ENCODE results near the gene CCDC183.
A peak's percentile ranks its signal among the peaks of the same experiment; 100 is the strongest.
"Not testable (repeated sequence)": the region's sequence is repeated elsewhere in the genome, so short reads cannot be mapped to it uniquely, and the experiment has no call there.

Gene CCDC183

DNA sequence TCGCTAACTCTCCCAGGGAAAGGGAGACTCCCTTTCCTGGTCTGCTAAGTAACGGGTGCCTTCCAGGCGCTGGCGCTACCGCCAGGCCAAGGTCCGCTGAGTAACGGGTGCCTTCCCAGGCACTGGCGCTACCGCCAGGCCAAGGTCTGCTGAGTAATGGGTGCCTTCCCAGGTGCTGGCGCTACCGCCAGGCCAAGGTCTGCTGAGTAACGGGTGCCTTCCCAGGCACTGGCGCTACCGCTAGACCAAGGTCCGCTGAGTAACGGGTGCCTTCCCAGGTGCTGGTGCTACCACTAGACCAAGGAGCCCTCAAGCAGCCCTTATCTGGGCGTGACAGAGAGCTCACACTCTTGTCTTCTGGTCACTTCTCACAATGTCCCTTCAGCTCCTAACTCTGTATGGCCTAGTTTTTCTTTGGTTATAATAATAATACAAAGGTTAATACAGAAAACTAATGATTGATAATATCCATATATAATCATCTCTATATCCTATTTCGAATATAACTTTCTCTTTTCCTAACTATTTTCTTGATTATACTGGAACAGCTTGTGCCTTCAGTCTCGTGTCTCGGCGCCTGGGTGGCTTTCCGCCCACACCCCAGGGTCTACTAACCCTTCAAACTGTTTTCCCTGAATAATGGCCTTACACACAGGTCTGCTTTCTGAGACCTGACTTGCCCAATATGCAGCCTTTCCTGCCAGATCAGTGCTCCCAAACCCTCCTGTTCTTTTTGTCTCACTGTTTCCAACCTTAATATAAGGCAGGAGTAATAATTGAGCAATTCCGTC is 10.4 kb upstream of the CCDC183 start:
- not testable (repeated sequence) for DNase-seq

DNA sequence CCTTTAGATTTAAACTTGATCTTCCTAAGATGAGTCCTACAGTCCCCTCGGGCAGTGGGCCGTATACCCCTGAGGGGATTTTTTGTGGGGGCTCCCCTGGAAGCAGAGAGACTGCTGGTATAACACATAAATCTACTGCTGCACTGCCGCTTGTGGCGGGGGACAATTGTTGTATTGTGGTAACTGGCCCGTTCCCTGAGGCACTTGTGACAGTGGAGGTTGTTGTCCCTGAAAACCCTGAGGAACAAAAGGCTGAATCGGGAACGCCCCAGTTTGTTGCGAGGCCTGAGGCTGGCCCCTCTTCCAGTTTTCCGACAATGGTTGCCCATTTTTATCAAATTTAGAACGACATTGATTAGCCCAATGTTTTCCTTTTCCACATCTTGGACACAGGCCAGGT is 9.7 kb upstream of the CCDC183 start:
- DNase-seq: no peak

DNA sequence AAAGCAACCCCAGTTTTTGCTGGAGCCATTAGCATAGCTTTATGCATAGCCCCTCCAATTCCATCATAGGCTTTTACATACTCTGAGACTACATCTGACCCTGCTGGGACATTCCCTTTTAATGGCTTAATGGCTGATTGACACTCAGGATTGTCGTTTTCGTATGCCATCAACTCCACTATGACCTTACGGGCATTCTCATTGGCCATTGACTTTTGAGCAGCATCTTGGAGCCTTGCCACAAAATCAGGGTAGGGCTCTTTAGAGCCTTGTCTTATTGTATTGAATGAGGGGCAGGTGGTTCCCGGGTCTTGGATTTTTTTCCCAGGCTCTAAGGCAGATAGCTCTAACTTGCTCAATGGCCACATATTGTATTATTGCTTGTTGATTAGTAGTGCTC is 9.2 kb upstream of the CCDC183 start:
- not testable (repeated sequence) for DNase-seq

DNA sequence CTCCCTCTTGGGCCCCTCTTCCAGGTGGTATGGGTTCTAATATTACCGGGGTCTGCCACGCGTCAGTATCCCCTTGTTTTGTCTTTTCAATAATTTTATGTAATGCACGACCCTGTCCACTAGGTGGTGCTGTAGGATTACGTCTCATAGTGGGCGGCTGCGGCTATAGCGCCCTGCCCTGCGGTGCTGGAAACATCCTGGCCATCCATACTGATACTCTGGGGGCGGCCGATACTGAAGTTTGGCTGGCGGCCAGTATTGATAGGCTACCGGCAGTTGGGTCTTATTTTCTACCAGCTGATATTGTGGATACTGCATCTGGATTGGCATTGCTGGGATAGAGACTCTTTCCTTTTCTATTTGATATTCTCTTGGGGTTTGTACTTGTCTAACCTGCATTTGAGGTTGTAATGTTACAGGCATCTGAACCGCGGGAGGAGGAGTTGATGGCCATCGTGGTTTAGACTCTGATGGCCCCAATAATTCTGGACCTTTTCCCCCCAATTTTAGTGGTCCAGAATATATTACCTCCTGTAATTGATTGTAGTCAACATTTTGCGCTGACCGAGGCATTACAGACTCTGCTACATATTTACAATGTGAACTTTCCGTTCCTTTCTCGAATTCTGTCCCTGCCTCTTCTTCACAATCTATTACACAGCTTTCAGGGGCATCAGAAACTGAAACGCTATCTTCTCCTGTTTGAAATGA is 8.3 kb upstream of the CCDC183 start:
- DNase-seq: peak in 4 of 5 donors; percentile 50 to 73 (median 62)

DNA sequence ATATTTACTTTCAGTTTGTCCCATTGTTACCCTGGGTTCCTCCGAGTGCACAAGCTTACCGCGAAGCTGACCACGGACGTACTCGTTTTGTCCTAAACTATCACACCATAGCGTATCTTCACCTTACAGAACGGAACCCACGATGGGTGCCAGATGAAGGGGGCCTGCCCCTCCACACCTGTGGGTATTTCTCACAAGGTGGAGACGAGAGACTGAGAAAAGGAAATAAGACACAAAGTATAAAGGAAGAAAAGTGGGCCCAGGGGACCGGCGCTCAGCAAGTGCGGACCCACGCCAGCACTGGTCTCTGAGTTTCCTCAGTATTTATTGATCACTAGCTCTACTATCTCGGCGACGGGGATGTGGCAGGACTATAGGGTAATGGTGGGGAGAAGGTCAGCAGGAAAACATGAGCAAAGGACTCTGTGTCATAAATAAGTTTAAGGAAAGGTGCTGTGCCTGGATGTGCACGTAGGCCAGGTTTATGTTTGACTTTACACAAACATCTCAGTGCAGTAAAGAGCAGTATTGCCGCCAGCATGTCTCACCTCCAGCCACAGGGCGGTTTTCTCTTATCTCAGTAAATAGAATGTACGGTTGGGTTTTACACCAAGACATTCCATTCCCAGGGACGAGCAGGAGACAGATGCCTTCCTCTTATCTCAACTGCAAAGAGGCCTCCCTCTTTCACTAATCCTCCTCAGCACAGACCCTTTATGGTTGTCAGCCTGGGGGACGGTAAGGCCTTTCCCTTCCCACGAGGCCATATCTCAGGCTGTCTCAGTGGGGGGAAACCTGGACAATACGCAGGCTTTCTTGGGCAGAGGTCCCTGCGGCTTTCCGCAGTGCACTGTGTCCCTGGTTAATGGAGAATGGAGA is 7.3 kb upstream of the CCDC183 start:
- not testable (repeated sequence) for DNase-seq

DNA sequence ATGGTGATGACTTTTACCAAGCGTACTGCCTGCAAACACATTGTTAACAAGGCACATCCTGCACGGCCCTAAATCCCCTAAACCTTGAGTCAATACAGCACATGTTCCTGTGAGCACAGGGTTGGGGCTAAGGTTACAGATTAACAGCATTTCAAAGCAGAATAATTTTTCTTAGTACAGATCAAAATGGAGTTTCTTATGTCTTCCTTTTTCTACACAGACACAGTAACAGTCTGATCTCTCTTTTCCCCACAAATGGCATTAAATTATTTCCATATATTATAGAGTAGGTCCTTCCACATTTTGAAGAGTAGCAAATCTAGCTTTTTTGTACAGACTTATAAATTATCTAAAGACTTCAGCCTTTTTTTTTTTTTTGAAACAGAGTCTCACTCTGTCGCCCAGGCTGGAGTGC is 6.6 kb upstream of the CCDC183 start:
- no peak for DNase-seq

DNA sequence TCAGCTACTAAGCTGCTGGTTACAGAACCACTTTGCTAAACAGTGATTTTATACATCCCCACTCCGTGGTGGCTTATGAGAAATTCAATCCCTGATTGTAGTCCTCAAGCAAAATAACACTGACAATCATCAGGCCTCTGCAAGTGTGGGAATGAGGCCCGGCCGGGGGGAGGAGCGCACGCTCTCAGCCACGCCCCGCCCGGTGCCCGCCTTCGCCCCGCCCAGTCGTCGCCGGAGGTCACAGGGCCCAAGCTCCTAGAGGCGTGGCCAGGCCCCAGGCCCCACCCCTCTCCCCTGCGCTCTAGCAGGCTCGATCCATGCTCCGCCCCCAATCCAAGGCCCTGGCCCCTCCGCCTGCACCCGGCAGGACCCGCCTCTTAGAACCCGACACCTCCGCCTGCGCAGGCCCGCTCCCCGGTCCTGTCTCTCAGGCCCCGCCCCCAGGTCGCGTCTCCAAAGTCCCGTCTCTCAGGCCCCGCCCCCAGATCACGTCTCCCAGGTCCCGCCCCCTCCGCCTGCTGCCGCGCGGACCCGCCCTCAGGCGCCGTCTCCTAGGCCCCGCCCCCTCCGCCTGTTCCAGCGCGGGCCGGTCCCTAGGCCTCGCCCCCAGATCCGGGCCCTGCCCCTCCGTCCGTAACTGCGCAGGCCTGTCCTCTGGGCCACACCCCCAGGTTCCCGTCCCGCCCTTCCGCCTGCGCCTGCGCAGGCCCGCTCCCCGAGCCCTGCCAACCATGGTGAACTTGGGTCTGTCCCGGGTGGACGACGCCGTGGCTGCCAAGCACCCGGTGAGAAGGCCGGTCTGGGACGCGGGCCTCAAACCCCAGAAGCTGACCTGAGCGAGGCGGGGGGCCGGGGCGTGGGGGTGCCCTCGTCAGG is 5.3 kb upstream of the CCDC183 start, which contains the start of gene TMEM141:
Gene TMEM141, plus strand, starts transcription at position 705 of the 876 bp plus-strand sequence. Its CDS starts 27 bp downstream, at position 732.
- peak; percentile 99 to 100 (median 100) for DNase-seq

DNA sequence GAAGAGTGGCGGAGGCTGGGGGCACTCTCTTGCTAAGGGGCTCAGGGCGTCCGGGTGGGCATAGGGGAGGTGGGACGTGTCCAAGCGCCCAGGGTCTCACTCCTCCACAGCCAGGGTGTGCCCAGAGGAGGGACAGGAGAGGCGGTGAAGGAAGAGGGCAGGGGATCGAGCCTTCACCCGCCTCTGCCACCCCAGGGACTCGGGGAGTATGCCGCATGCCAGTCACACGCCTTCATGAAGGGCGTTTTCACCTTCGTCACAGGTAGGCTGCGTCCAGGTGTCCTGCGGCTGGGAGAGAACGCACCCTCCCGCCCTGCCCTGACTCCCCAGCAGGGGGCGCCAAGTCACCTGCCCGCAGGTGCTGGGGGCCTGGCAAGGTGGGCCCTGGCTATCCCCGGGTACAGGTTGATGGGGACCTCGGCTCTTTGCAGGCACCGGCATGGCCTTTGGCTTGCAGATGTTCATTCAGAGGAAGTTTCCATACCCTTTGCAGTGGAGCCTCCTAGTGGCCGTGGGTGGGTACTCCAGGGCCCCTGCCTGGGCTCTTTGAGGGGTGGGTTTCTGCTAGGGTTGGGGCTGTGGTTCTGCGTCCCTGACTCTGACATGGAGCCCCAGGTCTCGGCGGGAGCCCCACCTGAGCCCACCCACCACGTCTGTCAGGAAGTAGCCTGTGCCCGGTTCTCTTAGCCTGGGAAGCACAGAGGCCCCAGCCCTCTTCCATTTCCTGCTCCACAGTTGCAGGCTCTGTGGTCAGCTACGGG is 4.4 kb upstream of the CCDC183 start:
- DNase-seq: peak; percentile 52 to 66 (median 62)

DNA sequence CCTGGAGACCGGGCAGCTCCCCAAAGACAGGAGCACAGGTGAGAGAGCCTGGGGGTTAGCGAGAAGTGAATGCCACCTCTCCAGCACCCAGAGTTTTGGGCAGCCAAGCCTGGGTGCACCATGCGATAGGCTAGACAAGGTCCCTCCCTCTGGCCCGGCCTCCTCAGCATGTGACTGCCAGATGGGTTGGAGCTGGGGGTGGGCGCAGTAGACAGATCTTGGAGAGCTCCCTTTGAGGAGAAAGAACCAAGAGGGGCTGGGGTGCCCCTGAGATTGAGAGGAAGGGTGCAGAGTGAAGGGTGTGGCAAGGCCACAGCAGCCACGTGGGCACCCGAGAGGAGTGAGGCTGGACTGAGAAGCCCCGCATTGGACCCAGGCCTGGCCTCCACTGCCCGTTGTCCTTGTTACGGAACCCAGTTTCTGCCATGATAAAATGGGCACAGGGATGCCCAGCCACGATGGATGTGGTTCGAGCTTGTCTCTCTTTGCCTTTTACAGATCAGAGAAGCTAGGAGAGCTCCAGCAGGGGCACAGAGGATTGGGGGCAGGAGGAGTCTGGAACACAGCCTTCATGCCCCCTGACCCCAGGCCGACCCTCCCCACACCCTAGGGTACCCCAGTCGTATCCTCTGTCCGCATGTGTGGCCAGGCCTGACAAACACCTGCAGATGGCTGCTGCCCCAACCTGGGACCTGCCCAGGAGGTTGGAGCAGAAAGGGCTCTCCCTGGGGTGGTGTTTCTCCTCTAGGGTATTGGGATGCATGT is 3.6 kb upstream of the CCDC183 start:
- DNase-seq: no peak

- no peak for DNase-seq
These were observed 2.8 kb upstream of the CCDC183 start for GRCh38 chr9:136793086-136793946.

GRCh38 chr9:136794281-136794999 is 1.7 kb upstream of the CCDC183 start:
- DNase-seq: no peak

DNA sequence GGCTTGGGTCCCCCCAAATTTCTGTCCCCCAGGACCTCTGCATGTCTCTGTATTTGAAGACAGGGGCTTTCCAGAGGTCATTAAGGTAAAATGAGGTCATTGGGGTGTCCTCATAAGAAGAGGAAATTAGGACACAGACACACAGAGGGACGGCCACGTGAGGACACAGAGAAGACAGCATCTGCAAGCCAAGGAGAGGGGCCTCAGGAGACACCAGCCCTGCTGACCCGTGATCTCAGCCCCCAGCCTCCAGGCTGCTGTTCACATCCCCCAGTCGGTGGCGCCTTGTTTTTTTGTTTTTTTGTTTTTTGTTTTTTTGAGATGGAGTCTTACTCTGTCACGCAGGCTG is 1.2 kb upstream of the CCDC183 start:
- DNase-seq: no peak

GRCh38 chr9:136796775-136797347 is 723 bp downstream of the CCDC183 start:
- DNase-seq: not testable (repeated sequence)

DNA sequence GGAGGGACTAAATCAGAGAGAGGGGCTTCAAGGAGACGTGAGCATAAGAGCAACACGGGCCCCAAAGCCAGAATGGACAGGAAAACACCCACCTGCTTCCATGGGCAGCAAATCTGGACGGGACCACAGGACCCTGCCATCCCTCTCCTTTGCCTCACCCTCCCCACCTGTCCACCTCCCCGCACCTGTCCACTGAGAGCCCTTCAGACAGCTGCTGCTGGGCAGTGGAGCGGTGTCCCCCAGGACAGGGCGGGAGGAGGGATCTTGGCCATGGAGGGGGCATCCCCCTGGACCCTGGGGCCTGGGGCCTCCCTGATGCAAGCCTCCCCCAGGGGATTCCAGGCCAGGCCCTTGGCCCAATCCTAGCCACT is 2.6 kb downstream of the CCDC183 start:
- DNase-seq: no peak

DNA sequence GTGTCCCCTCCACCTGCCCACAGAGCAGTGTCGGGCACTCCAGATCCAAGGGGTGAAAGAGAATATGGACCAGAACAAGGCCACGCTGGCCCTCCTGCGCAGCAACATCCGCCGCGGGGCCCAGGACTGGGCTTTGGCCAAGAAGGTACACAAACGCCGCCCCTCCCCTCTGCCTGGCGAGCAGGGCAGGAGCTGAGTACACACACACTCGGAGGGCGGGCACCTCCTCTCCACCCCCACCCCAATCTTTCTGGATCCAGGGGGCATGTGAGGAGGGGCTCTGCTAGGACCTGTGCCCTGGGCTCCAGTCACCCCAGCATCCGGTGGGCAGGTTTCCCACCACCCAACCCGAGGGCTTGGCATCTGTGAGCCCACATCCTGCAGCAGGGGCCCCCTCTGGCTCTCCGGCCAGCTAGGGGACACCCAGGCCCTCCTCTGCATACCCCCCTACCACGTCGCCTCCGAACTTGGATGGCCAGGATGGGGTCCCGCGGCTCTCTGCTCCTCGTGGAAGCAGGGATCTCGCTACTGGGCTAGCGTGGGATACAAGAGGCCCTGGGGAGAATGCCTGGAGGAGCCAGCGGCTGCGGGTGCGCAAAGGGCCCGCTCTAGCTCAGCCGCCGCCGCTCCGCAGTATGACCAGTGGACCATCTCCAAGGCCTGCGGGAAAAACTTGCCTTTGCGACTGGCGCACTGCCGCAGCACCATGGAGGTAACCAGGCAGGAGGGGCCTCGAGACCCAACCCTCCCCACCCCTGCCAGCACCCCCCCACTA is 3.1 kb downstream of the CCDC183 start:
- no peak for DNase-seq

DNA sequence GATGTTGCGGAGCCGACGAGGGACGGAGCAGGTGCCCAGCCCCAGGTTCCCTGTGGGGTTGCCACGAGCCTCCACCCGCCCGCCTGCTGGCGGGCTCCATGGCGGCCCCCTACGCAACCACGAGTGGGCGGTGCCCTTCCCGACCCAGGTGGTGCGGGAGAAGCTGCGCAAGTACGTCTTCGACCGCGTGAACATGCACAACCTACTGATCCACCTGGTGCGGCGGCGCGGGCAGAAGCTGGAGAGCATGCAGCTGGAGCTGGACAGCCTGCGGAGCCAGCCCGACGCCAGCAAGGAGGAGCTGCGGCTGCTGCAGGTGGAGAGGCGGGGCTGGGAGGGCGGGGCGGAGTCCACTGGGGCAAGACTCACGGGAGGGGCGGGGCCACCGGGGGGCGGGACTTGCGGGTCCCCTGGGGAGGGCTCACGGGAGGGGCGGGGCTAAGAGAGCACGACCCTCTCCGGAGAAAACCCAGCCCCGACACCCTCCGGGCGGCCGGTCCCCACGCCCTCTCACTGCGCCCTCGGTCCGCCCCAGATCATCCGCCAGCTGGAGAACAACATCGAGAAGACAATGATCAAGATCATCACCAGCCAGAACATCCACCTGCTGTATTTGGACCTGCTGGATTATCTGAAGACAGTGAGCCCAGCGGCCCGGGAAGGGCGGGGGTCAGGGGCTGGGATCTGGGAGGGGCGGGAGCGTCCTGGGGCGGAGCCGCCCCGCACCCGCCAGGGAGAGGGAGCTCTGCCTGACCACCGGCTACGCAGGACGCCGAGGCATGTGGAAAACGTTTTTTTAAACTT is 3.9 kb downstream of the CCDC183 start:
- DNase-seq: peak; percentile 84 to 92 (median 86)

GRCh38 chr9:136802321-136802720 is 6.2 kb downstream of the CCDC183 start:
- DNase-seq: no peak

Data from T-helper 1 cell (primary cell).